Measurements from ENCODE around the gene YPEL3.

DNA sequence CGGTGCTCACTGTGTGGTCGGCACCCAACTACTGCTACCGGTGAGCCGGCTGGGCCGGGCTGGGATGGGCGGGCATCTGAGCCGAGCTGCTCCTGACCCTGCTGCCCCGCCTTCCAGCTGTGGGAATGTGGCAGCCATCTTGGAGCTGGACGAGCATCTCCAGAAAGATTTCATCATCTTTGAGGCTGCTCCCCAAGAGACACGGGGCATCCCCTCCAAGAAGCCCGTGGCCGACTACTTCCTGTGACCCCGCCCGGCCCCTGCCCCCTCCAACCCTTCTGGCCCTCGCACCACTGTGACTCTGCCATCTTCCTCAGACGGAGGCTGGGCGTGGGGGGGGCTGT lies 11.2 kb downstream of the YPEL3 start:
- TF ChIP-seq POLR2A (IDR thresholded peaks at IDR 0.05): no peak
- TF ChIP-seq, protein P1, sequence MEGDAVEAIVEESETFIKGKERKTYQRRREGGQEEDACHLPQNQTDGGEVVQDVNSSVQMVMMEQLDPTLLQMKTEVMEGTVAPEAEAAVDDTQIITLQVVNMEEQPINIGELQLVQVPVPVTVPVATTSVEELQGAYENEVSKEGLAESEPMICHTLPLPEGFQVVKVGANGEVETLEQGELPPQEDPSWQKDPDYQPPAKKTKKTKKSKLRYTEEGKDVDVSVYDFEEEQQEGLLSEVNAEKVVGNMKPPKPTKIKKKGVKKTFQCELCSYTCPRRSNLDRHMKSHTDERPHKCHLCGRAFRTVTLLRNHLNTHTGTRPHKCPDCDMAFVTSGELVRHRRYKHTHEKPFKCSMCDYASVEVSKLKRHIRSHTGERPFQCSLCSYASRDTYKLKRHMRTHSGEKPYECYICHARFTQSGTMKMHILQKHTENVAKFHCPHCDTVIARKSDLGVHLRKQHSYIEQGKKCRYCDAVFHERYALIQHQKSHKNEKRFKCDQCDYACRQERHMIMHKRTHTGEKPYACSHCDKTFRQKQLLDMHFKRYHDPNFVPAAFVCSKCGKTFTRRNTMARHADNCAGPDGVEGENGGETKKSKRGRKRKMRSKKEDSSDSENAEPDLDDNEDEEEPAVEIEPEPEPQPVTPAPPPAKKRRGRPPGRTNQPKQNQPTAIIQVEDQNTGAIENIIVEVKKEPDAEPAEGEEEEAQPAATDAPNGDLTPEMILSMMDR (IDR thresholded peaks at IDR 0.05): no peak
- no peak for TF ChIP-seq EP300 (IDR thresholded peaks at IDR 0.05)
